ENCODE measurements around the gene SHLD1.
"Not testable (repeated sequence)": the region's sequence is repeated elsewhere in the genome, so short reads cannot be mapped to it uniquely, and the experiment has no call there.

SHLD1 gene

DNA sequence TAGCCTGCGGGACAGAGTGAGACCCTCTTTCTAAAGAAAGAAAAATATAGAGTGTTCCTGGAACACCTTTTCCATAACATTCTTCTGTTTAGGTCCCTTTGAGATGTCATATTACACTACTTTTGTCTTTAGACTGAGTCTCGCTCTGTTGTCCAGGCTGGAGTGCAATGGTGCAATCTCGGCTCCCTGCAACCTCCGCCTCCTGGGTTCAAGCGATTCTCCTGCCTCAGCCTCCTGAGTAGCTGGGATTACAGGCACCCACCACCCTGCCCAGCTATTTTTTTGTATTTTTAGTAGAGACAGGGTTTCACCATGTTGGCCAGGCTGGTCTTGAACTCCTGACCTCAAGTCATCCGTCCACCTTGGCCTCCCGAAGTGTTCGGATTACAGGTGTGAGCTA lies 31.2 kb downstream of the SHLD1 start:
- not testable (repeated sequence) for DNase-seq (ENCODE audit: low read depth)

DNA sequence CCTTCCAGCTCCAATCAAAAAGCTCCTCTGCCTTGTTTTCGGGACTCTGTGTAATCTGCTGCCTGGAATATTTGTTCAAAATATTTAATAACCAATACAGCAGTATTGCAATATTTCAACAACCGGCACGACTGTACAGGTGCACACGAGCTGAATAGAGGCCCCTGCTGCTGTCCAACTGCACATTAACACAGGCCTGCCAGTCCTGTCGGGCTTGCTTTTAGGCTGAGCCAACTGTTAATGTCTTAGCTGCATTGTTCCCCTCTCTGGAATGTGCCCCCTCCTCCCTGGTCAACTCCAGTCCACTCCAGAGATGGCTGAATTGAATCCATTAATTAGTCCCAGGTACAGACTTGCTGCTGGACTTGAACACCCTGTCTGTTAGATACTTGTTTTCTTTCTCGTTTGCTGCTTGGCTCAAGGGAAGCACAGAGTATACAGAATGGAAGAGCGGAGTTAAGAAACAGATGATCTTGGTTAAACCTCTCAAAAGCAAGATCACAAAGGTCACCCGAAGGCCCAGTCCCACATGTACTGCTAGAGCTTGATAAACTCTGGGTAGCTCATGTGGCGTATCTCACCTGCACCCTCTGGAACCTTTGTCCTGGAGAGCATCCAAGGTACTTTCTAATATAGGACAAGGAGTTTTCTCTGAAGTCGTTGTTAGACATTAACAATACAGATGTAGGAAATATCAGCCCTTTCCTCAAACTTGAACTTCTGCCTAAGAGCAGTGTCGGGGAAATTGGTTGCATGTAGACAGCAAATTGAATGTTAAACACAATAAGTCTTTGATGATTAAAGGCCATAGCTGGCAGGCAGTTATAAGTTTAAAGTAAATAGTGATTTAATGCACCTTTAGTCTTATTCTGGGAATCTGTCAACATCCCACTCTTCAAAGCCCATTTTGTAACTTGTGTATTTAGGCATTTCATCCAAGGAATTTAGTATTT lies 31.9 kb downstream of the SHLD1 start:
- DNase-seq (ENCODE audit: low read depth) = no peak

DNA sequence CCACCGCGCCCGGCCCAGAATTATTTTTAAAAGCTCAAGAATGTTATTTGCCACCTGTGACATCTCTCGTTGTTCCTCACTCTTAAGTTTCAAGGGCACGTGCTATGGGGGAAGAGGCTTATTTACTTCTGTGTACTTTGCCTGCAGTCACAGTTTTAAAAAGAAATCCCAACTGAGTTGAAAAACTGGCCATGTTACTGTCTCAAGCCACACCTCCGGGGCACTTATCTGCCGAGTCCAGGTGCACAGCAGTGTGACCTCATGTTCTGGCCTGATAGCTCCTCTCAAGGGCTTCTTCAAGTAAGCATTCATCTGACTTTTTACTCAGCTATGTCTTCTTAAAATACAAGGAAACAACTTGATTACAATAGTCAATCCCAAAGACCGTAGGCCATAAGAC lies 34.5 kb downstream of the SHLD1 start:
- DNase-seq (ENCODE audit: low read depth) = no peak

DNA sequence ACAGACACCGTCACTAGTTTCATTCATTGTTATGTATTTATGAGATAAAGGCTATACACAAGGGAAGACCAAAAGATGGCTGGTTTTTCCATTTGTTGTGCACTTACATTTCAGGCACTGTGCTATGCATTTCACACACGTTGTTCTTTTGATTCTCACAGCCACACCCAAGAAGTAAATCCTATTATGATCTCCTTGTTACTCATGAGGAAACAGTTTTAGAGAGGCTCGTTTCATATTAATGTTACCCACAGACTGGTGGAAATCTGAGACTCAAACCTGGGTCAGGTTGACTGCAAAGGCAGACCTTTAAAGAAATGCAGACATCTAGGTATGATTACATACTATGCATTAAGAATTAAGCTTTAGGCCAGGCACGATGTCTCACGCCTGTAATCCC lies 34.9 kb downstream of the SHLD1 start:
- DNase-seq (ENCODE audit: low read depth) = no peak

DNA sequence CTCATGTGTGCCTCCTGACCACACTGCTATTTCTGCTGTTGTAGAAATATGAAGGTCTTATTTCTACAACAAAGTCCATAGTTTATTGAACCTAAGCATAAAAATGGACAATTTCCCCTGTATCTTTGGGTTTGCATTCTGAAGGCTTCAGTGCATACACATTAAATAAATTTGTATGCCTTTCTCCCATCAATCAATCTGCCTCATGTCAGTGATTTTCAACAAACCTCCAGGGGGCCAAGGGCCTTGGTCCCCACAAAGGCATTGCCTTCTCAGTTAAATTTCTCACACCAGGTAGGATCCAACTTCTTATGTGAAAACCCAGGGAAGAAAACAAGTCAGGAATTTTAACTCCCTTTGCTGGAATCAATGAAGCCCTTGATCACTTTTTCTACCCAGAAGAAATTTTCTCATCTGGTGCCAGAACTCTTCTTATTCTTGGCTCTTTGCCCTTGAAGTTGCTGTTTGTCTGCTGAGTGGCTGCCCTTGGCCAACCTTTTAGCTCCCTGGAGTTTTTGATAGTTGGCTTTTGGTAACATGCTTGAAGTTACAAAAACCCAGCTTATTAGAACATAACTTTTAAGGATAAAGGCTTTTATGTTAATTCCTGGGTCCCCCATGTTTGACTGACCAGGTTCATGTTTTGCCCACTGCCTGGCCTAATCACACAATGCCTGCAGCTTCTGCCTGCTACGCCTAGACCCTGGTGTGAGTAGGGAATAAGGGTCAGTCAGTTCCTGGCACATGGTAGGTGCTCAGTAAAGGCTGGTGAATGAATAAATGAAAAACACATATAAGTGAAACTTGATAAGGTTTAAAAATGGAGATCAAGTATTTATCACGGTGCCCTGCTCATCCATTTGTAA lies 37.0 kb downstream of the SHLD1 start:
- DNase-seq (ENCODE audit: low read depth) = peak; percentile 16

DNA sequence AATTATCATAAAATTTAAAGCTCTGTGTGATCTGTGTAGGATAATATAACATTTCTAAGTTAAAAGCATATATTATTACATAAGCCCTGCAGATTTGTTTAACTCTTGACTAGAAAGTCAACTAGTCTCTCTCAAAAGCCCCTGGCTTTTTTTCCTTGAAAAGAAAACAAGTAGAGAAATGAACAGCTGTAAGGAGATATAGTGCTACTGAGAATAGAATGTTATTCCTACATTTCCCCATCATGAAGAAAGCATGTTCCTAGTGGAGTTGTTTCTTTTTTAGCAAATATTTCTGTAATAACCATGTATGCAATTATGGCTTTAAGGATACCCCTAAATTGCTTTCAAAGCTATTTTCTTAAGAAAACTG lies 37.6 kb downstream of the SHLD1 start:
- DNase-seq (ENCODE audit: low read depth) = no peak

DNA sequence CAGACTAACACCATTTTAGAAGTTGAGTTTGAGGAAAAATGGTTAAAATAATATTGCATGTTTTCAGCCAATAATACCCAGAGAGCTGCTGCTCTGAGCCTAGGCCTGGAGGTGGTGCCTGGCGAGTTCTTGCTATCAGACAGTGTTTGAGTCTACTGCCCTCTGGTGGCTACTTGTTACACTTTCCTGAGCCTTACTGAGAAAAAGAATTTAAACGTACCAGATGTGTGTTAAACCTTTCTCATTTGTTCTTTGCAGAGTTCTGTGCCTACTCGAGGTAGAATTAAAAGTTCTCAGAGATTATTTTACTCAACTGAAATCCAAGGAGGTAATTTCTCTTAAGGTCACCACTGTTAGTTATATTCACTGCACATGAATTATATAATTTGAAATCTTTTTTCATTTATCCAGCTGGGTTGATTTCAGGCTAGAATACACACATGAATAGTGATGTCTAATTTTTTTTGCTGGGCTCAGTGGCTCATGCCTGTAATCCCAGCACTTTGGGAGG lies 38.2 kb downstream of the SHLD1 start:
- DNase-seq (ENCODE audit: low read depth) = peak; percentile 60

DNA sequence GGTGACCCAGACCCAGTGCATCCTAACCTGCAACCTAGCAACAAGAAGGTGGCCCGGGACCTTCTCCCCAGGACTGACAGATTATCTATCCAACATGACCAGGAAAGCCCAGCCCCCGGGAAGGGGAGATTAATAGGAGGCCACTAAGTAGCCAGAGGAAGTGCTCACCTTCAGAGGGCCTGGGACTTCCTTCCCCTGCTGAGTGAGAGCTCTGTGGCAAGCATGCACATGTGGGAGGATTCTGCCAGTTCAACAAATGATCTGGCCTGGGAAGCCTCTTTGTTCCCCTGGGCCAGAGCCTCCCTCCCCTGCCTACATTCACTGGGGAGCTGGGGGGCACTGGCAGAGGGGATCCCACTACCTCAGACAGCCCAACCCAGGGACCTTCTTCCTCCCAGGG lies 39.6 kb downstream of the SHLD1 start:
- no peak for DNase-seq (ENCODE audit: low read depth)

DNA sequence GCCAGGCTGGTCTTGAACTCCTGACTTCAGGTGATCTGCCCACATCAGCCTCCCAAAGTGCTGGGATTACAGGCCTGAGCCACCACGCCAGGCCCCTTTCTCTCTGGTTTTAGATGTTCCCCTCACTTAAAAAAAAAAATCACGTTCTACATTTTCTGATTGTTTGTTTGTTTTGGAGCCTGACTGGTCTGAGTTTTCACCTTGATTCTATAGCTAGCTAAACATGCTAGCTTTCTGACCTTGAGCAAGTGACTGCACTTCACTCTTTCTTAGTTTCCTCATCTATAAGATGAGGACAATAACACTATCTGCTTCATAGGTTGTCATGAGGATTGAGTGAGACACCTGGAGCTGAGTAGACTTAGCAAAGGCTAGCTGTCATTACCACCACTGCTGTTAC lies 43.7 kb downstream of the SHLD1 start:
- DNase-seq (ENCODE audit: low read depth) = no peak

DNA sequence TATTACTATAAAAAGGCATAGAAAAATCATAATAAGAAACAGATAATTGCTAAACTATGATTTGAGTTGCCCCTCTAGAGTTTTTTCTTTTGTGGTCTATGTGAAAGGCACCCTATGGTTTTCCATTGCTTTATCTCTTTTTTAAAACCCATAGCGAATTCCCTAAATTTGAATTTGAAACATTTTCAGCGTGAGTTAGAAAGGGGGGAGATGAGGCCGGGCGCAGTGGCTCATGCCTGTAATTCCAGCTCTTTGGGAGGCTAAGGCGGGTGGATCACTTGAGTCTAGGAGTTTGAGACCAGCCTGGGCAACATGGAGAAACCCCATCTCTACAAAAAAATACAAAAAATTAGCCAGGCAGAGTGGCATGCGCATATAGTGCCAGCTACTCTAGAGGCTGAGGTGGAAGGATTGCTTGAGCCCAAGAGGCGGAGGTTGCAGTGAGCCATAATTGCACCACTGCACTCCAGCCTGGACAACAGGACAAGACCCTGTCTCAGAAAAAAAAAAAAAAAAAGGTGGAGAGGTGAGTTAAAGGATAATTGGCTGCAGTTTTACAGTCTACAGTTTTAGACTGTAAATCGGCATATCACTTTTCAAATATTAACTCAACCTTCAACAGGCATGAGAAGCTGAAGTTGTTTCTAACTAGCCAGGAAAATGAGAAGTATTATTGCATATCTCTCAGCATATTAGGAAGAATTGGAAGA lies 46.3 kb downstream of the SHLD1 start:
- no peak for DNase-seq (ENCODE audit: low read depth)

DNA sequence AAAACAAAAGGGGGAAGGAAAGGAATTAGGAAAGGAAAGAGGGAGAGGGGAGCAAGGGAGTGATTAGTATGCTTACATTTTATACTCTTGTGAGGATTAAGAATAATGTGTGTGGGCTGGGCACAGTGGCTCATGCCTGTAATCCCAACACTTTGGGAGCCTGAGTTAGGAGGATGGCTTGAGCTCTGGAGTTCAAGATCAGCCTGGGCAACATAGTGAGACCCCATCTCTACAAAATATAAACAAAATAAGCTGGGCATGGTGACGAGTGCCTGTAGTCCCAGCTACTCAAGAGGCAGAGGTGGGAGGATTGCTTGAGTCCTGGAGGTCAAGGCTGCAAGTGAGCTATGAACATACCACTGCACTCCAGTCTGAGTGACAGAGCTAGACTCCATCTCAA lies 47.0 kb downstream of the SHLD1 start:
- no peak for DNase-seq (ENCODE audit: low read depth)

DNA sequence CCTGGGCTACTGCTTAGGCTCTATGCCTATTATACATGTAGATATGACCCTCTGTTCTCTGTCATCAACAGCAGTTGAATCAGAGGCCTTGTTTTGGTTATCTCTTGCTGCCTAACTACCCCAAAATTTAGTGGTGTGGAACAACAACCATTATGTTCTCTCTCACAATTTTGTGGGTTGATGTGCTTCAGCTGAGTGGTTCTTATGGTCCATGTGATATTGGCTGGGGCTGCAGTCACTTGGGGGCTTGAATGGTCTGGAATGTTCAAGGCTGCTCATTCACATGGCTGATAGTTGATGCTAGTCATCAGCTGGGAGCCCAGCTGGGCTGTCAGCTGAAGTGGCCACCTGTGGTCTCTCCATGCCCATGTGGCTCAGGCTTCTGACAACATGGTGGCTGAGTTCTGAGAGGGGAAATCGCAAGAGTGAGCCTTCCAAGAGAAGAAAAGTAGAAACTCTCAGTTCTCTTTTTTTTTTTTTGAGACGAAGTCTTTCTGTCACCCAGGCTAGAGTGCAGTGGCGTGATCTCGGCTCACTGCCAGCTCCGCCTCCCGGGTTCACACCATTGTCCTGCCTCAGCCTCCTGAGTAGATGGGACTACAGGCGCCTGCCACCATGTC lies 47.8 kb downstream of the SHLD1 start:
- DNase-seq (ENCODE audit: low read depth) = no peak

DNA sequence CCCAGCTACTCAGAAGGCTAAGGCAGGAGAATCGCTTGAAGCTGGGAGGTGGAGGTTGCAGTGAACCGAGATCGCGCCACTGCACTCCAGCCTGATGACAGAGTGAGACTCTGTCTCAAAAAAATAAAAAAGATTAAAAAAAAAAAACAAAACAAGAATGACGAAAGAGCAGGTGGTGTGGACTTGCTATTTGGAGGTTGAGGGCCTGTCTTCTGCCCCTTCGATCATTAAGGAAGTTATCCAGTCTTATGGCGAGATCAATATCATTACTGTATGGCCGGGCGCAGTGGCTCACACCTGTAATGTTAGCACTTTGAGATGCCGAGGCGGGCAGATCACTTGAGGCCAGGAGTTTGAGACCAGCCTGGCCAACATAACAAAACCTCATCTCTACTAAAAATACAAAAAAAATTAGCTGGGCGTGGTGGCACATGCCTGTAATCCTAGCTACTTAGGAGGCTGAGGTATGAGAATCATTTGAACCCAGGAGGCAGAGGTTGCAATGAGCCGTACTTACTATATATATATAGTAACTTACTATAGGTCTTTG lies 53.6 kb downstream of the SHLD1 start:
- not testable (repeated sequence) for DNase-seq (ENCODE audit: low read depth)

DNA sequence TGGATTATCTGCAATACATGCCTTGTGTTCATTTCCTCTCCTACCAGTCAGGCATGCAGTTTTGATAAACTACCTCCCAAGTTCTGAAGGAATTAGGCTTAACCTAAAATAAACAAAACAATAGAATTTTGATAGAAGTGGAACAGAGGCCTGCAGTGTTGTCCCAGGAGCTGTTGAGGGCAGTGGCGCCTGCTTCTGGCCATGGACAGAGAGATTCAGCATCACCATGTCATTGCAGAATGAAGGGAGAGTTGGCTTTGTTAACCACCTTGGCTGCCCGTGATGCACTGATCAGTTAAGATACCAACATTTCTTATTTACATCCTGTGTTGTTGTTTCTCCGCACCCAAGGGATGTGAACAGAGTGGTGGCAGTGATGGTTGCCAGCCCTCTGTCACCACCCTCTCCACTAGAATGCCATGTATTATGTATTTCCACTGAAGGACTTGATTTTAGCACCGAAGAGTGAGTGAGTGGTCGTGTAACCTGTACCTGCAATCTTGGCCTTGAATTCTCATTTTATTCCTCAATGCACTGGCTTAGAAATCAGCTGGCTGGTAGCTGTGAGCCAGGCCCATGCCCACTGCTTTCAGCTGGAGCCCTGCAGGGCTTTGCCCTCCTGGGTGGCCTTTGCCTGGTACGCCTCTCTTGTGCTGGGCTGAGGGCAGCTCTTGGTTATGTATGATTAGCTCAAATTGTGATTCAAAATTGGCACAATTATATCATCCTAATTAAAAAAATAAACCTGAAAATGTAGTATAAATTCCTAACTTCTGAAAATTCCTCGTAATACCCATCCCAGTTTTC lies 56.5 kb downstream of the SHLD1 start:
- no peak for DNase-seq (ENCODE audit: low read depth)

DNA sequence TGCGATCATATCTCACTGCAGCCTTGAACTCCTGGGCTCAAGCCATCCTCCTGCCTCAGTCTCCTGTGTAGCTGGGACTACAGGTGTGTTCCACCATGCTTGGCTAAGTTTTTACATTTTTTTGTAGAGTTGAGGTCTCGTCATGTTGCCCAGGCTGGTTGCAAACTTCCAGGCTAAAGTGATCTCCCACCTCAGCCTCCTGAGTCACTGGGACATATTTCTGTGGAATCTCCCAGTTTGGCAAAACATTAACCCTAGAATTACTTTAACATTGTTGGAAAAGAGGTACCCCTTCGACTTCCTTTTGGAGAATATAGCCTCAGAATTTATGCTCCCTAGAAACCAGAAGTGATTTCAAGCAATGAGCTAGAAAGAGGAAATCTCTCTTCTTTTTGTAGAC lies 57.2 kb downstream of the SHLD1 start:
- DNase-seq (ENCODE audit: low read depth) = no peak

DNA sequence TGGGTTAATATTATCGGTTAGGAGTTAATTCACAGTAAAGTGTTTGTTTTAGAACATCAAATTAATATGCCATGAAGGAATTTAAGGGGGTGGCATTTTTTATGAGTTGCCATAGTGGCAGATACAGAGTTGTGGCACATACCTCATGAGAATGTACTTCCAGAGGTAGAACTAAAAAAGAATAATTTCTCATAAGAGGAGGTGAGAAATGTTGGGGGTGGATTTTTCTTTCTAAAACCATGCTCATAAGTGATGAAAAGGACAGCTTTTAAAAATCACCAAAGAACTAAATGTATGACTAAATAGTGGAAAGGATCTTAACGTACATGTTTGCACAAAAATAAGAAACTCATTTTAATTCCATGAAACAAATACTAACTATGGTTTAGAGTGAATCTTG lies 58.7 kb downstream of the SHLD1 start:
- DNase-seq (ENCODE audit: low read depth) = no peak

DNA sequence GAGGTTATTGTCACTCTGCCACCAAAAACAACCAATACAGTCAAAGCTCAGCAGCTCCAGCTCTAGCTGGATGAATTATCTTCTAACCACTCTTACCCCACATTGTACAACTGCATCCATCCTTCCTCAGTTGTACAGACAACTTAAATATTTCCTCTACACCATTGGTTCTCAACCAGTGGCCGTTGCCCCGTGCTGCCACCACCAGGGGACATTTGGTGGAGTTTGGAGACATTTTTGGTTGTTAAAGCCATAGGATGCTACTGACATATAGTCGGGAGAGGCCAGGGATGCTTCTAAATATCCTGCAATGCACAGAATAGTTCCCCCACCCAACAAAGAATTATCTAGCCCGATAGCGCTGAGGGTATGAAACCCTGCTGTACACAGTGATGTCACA lies 59.3 kb downstream of the SHLD1 start:
- no peak for DNase-seq (ENCODE audit: low read depth)

DNA sequence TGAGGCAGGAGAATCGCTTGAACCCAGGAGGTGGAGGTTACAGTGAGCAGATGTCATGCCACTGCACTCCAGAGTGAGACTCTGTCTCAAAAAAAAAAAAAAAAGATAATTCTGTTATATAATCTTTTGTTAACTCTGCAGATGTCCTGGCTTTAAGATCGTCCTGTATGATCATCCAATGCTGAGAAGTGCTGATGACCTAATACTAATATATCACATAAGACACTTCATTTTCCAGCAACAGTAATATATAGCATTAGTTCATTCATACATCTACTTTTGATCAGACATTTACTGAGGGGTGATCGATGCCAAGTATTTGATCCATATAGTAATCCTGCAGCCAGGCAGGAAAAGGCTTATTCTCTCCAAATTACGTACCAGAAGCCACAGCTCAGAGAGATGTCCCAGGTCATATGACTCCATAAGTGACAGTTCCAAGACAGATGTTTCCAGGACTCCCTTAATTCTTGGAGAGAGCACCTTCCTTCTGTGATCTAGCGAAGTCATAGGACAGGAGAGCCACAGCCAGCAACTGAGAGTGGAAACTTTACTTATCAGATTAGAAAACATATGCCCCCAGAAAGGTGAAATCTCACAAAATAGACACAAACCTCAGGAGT lies 60.7 kb downstream of the SHLD1 start:
- DNase-seq (ENCODE audit: low read depth) = no peak

DNA sequence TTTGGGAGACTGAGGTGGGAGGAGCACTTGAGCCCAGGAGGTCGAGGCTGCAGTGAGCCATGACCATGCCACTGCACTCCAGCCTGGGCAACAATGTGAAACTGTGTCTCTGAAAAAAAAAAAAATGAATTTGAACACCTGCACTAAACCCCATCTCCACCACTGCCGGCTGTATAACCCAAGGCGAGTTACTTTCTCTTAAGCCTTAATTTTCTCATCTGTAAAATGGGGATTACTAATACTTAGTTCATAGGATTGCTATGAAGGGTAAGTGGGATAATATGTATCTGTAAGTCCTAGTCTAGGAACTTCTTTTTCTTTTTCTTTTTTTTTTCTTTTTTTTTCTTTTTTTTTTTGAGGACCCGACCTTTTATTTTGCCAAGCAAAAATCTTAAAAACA lies 61.5 kb downstream of the SHLD1 start:
- DNase-seq (ENCODE audit: low read depth) = no peak

DNA sequence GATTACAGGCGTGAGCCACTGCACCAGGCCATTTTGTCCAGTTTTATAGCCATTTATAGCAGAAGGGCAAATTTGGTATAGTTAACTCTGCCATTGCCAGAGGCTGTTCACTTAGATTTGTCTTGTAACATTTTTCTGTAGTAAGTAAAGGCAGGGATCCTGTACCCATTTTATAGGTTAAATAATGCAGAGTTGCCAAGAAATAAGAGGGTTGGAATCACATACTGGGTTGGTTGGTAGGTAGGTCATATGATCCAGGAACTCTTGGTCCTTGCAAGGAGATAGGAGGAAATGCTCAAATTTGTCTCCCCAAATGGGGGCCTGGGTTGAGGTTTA lies 68.1 kb downstream of the SHLD1 start:
- no peak for DNase-seq (ENCODE audit: low read depth)

Measured in GM04504 (cell line).